ENCODE data around the gene PPAT.
"Not testable (repeated sequence)": the region's sequence is repeated elsewhere in the genome, so short reads cannot be mapped to it uniquely, and the experiment has no call there.

The PPAT gene

DNA sequence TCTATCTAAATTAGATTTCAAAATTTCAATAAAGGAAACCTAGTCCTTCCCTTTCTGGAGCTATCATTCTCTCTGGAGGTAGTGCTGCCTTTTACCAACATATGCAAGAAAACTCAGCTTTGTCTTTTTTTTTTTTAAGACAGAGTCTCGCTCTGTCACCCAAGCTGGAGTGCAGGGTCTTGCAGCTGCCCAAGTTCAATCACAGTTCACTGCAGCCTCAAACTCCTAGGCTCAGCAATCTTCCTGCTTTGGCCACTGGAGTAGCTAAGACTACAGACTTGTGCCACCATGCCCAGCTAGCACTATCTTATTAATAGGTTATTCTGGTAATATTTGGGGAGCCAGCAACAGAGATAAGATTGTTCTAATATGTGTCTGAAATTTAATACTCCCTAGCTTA, 60.5 kb downstream of the PPAT start:
- no peak for DNase-seq

DNA sequence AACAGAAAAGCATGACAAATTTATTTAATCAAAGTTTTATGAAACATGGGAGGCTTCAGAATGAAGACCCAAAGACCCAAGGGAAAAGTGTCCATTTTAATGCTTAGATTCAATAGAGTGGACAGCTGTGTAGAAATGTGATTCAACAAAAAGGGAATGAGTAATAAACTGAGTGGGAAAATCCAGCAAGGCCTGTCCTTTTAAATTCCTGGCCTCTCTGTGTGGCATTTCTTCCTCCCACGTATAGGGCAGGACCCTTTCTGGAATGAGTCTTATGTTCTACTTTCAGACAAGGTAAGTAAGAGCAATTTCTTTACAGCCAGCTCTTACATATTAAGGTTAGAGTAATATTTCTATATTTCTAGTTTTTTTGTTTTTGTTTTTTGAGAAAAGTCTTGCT, 62.6 kb downstream of the PPAT start:
- DNase-seq: no peak

DNA sequence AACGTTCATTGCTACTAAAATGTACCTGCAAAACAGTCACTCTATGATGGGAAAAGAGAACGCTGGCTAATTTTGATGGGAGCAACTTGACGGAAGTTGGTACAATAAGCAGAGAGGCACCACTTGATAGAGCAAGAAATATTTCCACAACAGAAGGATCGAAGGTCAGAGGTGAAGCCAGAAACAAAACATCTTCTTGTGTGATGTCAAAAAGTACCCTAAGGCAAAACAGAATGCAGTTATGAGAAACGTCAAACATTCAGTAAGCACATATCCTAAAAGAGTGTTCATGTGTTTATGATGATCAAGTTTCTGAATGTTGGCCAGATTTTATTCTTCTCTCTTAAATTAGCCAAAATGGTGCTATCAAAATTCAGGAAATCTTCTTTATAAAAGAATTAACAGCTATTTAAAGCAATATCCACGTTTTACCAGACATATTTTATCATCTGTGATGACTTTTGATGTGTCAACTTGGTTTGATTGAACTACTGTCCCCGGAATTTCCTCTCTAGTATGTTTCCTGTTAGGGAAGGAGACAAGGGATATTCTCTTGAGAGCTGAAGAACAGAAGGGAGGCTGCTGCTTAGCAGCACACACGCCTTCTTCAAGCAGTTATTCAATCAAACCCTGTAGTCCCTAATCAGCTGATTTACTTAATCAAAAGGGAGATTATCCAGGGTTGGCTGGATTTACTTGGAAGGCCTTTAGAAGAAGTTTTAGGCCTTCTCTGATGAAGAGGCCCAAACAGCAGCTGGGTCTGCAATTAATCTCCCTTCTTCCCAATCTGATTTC, 63.8 kb downstream of the PPAT start:
- no peak for DNase-seq

DNA sequence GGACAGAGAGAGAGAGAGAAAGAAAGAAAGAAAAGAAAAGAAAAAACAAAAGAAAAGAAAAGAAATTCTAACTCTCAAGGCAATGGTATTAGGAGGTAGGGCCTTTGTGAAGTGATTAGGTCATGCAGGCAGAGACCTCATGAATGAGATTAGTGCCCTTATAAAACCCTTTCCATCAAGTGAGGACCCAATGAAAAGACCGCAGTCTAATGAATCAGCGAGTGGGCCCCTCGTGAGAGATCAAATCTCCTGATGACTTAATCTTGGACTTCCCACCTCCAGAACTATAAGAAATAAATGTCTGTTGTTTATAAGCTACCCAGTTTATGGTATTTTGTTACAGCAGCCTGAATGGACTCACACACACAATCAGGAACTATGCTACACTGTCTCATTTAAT, 65.0 kb downstream of the PPAT start:
- DNase-seq: no peak

DNA sequence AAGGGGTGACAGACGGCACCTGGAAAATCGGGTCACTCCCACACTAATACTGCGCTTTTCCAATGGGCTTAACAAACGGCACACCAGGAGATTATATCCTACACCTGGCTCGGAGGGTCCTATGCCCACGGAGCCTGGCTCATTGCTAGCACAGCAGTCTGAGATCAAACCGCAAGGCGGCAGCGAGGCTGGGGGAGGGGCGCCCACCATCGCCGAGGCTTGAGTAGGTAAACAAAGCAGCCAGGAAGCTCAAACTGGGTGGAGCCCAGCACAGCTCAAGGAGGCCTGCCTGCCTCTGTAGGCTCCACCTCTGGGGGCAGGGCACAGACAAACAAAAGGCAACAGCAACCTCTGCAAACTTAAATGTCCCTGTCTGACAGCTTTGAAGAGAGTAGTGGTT, 72.4 kb downstream of the PPAT start:
- DNase-seq: not testable (repeated sequence)

DNA sequence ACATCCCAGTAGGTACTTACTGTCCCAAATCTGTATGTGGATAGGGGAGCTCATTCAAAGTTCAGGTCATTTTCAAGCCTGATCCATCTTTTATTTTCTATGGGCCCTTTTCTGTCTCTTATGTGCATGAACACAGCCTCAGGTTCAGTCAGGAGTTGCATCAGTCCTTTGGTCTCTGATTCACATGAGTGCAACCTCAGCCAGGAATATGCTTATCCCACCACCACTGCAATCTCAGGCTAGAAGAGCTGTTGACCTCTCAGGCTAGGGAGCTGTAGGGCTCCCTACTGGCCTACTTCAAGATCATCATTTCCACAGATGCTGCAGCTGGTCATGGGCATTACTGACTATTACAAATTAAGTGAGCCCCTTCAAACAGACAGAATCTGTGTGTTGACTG, 75.3 kb downstream of the PPAT start:
- DNase-seq: no peak

DNA sequence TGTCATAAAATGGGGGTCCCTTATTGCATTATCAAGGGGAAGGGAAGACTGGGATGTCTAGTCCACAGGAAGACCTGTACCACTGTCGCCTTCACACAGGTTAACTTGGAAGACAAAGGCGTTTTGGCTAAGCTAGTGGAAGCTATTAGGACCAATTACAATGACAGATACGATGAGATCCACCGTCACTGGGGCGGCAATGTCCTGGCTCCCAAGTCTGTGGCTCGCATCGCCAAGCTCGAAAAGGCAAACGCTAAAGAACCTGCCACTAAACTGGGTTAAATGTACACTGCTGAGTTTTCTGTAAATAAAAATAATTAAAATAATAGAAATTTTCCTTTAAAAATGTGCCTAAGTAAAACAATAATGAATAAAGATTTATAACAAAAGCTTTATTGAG, 78.8 kb downstream of the PPAT start:
- DNase-seq: no peak

DNA sequence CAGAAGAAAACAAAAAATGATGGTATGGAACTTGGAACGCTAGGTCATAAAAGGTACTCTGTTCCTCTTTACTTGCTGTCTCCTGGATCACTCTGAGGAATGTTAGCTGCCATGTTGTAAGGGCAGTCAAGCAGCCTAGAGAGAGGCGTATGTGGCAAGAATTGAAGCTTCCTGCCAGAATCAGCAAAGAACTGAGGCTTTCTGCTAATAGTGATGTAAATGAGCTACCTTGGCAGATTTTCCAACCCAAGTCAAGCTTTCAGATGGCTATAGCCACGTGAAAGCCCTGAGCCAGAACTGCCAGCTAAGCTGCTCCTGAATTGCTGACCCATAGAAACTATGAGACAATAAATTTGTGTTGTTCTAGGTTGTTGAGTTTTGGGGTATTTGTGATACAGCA, 86.8 kb downstream of the PPAT start:
- no peak for DNase-seq

DNA sequence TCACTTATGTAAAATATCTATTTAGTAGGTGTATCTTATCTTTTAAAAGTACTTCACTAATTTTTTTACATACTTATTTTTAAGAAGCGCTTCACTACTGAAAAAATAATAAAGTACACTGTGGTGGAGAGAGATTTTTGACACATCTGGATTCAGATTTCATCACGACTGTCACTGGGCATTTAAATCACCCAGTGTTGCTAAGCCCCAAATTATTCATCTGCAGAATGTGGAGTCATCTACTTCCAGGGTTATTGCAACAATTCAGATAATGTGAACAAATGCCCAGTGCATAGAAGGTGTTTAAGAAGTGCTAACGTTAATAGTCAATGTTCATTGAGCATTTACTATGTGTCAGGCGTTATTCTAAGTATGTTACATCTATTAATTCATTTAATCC, 90.0 kb downstream of the PPAT start:
- DNase-seq: no peak
